HG02642 (cell line): Measurements from ENCODE around the gene RS1.

ENCODE experiments used
- ATAC-seq: cut with Tn5 transposase; IDR thresholded peaks from one replicate; pipeline ENCODE4 v1.9.1; 2021; ENCODE audit warnings: mild to moderate bottlenecking; ENCODE audit not compliant: unreplicated experiment, poor library complexity

RS1 gene

DNA sequence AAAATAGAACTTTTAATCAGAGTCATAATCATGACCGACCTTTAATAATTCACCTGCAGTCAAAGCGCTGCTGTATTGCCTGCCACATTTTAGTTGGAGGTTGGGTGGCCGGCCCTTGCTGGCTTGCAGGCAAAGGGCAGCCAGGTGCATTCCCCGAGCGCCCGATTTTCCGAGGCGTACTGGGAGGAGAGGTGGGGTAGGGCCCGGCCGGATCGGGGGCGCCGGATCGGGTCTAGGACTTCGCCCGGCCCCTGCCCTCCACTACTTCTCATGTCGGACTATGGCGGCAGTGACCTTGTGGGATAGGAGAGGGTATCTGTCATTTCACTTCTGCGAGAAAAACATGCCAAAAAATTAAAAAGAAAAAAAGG lies 2.5 kb upstream of the RS1 start:
- ATAC-seq, result peak; percentile 35

DNA sequence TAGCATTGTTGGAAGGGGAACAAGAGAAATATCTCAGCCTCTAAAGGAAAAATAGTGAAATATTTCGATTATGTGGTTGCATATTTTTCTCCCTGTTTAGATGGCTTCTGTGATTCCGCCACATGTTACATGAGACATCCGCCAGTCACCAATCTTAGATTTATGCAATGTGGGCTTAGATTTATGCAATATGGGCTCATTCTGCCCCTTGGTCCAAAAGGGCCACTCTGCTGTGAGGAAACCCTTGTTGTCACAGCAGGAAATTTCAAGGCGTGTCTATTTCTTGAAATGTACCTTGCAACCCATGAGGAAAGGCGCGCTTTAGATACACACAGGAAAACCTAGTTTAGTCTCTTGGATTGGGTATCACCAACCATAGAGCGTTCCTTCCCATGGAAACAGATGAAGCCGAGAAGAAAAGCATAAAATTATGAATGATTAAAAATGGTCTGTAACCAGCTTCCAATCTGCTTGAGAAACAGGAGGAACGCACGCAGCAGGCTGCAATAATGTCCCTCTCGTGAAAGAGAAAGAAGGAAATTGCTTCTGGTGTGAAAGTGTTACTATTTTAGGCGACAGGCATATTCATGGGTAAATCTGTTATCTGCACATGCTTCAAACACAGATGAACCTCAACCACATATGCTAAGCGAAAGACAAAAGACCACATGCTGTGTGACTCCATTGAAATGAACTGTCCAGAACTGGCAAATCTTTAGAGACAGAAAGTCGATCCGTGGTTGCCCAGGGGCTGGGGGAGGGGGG lies 3.7 kb downstream of the RS1 start:
- ATAC-seq, result no peak

DNA sequence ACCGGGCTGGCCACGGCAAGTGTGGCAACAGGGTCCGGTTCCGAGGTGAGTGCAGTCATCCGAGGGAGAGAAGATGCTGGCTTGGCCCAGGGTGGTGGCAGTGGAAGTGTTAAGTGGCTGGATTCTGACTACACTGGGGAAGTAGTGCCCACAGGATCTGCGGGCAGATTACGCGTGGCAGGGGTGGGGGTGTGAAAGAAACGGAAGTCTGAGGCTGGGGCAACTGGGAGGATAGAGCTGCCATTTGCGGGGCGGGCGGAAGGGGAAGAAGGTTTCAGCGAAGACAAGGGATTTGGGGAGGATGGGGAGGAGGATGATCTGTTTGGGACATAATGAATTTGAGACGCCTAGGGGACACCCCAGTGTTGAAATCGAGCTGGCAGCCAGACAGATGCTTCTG lies 5.3 kb downstream of the RS1 start:
- no peak for ATAC-seq

GRCh38 chrX:18664947-18665346 lies 7.0 kb downstream of the RS1 start:
- ATAC-seq, result no peak

DNA sequence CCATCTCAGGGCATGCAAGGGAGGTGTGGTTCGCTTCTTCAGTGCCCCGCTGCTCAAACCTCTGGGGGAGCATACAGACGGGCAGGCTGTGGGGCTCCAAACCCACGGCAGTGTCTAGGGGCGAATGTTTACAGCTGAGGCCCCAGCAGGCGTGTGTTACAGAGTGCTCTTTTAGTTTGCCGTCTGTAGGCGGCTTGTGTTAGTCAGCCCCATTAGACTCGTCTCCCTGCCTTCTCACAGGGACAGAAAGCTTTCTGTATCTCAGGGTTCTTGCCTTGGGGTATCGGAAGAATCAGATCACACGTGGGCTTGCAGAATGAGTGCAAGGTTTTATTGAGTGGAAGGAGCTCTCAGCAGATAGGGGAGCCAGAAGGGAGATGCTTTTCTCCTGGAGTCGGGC lies 10.6 kb downstream of the RS1 start:
- no peak for ATAC-seq

GRCh38 chrX:18654875-18655836 lies 16.8 kb downstream of the RS1 start:
- no peak for ATAC-seq

DNA sequence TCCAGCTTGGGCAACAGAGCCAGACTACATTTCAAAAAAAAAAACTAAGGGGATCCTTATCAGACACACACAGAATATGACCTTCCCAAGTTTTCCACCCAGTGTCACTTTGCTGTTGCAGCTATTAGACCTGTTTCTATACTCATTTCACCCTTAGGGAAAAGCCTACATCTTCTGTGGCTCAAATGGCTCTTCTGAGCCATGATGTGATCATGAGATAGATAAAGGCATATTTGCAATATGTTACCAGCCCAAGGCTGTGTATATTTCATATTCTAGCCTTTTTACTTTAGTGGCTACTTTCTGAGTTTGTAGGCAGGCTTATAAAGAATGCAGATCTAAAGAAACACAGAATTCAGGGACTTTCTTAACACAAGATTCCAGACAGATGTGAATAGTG lies 19.3 kb downstream of the RS1 start:
- no peak for ATAC-seq

- no peak for ATAC-seq
These were observed 21.2 kb downstream of the RS1 start for GRCh38 chrX:18650662-18651061.

DNA sequence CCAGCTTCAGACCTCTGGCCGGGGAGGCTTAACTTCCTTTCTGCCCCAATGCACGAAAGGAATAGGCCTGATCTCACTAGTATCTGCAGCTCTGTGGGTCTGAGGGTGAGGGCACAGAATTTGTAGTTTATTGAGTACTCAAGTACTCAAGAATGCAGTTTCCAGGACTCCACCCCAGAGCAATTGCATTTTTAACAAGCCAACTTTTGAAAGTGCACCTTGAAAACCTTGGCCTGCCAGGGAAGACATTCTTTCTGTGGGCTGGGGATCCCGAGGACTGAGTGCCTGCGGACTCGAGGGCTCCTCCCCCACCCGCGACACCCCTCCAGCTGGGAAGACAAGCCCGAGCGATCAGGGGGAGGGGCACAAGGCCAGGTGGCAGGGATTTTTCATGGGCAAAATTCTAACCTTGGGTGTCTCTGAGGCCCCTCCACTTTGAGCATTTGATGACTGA lies 22.4 kb downstream of the RS1 start:
- ATAC-seq, result no peak

DNA sequence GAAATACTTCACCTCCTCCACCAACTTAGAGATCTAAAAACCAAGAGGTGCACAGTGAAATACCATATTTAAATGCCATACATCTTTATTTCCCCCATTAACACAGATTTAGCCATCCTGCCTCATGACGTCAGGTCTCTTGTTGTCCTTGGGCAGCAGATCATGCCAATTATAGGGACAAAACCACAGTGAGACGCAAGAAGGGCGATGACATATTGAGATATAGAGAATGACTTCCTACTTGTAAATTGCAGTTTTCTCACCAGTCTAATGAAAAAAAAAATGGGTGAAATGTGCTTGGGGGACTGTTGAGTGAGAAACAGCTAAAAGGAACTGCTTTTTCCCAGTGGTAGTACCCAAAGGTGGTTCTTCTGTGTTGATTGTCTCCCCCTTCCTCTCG lies 24.3 kb downstream of the RS1 start:
- ATAC-seq, result no peak

DNA sequence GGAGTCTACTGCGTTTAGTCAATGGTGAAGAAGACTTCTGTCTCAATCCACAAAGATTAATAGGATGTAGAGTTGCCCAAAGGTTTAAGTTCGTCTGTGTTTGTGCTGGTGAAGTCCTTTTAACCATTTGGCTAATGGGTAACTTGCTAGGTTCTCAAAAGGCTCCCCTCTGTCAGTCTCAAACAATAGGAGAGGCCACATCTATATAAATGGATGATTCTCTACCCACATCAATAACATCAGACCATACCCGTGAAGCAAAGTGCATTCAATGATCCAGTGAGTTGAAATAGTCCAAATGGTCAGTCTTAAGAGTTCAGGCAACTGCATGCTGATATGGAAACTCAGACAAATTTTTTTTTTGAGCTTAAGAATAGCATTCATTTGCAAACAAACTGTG lies 28.1 kb downstream of the RS1 start:
- no peak for ATAC-seq

GRCh38 chrX:18643243-18643642 lies 28.7 kb downstream of the RS1 start:
- no peak for ATAC-seq

GRCh38 chrX:18640686-18641085 lies 31.2 kb downstream of the RS1 start:
- no peak for ATAC-seq

DNA sequence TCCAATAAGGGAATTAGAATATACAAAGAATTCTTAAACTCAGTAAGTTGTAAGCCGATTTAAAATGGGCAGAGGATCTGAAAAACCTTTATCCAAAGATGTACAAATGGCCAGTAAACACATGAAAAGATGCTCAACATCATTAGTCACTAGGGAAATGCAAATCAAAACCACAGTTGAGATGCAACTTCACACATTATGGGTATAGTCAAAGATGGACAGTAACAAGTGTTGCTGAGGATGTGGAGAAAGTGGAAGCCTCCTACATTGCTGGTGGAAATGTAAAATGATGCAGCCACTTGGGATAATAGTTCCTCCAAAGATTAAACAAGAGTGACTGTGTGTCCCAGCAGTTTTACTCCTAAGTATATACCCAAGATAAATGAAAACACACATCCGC lies 32.6 kb downstream of the RS1 start:
- ATAC-seq, result no peak

GRCh38 chrX:18638398-18638797 lies 33.5 kb downstream of the RS1 start:
- no peak for ATAC-seq

DNA sequence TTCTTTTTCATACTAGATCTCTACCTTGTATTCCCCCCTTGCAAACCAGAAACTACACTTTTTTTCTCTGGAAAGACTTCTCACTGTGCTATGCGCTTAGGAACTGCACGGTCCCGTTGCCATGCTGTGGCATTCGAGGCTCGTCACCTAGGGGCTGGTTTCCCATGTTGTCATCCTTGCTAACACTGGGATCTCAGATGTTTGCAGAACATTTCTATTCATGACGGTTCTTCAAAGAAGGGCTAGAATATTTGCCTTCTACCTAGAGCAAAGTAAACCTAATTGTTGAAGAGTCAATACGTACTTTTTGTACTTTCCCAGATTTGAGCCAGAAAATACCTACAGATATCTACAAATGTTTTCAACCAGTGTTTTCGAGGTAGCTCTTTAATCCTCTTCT lies 41.0 kb downstream of the RS1 start:
- no peak for ATAC-seq

DNA sequence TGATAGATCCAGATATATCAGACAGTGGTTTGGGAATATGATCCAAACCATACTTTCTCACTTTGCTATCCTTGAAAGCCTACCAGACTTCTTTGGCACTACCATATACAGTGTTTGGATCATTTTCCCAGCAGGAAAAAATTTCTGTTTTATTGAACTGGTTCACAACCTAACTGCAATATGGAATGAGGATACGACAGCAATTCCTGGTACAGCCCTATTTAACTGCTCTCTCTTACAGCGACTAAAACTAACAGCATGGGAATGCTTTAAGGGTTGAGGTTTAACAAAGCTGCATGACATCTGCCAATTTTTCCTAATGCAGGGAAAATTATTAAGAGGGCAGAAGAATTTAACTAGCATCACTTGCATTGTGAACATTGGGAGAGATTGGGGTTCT lies 47.3 kb downstream of the RS1 start:
- ATAC-seq, result no peak

DNA sequence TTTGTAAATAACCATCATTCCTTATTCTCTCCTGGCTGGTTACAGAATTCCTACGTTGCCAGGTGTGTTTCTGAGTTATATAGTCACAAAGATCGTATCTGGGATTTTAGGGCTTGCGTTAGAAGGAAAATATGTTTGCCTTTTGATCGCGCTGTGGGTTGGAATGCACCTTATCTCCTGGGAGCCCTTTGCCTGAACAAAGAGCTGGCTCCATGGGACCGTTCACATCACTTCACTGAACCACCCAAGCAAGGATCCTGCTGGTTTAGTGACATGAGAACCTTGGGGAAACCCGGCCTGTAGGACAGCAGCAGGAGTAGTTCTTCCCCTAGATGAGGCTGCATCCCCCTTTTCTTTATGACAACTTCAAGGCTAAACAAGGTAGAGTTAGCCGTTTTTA lies 51.6 kb downstream of the RS1 start:
- ATAC-seq, result no peak

GRCh38 chrX:18619288-18619687 lies 52.6 kb downstream of the RS1 start:
- no peak for ATAC-seq

DNA sequence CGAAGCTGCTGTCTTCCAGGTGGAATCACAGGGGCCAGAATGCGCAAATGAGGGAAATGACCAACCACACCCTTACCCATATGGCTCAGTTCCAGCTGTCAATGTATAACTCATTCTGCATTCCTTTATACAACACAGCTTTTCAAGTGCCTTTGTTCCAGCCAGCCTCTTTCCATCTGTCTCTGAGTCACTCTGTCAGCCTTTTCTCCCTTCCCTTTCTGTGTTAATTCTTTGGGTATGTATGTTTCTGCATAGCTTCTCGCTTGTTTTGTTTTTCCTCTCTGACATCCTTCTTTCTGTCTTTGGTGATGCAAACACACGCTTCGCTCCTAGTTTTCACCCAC lies 54.5 kb downstream of the RS1 start:
- ATAC-seq, result no peak

DNA sequence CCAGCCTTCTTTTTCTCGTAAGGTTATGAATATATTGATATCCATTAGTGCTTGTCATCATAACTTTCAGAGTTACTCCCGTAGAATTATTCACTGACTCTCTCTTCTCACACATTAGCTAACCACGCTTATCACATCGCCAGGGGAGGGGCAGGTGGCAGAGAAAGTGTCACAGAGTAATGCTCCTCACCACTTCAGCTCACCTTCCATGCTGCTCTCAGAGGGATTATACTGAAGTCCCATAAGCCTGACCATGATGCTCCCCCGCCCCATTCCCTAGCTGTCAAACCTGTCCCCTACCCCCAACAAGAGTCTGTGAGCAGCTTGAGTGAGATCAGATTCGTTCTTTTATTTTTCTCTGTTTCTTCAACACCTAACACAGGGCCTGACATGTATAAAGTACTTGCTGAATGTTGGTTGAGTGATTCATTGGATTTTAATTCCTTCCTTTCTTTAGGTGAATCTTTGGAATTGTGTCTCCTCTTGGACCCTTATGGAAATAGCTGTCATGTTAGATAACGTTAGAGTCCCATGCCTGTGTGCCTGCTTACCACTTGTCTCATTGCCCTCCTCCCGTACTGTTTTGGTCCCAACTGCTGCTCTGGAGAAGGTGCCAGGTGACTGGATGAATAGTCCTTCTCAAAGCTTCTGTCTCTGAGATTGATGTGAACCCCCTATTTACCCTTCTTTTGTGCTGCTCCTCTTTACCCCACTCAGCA lies 55.1 kb downstream of the RS1 start:
- no peak for ATAC-seq
